ENCODE results near the gene OR13H1. TPM values are rescaled to one million over a fixed set of nuclear protein-coding genes. Genes with fewer than 3 reads are reported as not detected.
"Not testable (repeated sequence)": the region's sequence is repeated elsewhere in the genome, so short reads cannot be mapped to it uniquely, and the experiment has no call there.

The OR13H1 gene, protein sequence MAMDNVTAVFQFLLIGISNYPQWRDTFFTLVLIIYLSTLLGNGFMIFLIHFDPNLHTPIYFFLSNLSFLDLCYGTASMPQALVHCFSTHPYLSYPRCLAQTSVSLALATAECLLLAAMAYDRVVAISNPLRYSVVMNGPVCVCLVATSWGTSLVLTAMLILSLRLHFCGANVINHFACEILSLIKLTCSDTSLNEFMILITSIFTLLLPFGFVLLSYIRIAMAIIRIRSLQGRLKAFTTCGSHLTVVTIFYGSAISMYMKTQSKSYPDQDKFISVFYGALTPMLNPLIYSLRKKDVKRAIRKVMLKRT
- total RNA-seq (2012; rRNA removed) = not detected in 2 replicates

- Histone ChIP-seq H3K4me2 (ENCODE audit: low read length) (no peak within 1 kb of the TSS), H3K9me3 (replicated peaks; ENCODE audit: low read length) (no peaks in the 10 kb centered on the region), H3K4me1 (ENCODE audit: control insufficient read depth, insufficient read depth, low read length) (no peaks in the 10 kb centered on the region), H3K36me3 (ENCODE audit: insufficient read depth, low read length) (no peaks in the 10 kb centered on the region), H3K4me3 (ENCODE audit: low read length) (no peak within 1 kb of the TSS), H3K9ac (ENCODE audit: low read depth, low read length) (no peak within 1 kb of the TSS), H3K27me3 (ENCODE audit: control insufficient read depth, insufficient read depth, low read length) (peaks cover 16% of the 10 kb centered on the region)
Observed at GRCh38 chrX:131543774-131544173, at the start of gene OR13H1. TSS of gene OR13H1 (plus strand) at chrX:131544074. CDS start at chrX:131544074, 0 bp downstream.

GRCh38 chrX:131501556-131501955 lies 42.3 kb upstream of the OR13H1 start:
- not testable (repeated sequence) for H3K4me2 ChIP-seq (ENCODE audit: low read length)

DNA sequence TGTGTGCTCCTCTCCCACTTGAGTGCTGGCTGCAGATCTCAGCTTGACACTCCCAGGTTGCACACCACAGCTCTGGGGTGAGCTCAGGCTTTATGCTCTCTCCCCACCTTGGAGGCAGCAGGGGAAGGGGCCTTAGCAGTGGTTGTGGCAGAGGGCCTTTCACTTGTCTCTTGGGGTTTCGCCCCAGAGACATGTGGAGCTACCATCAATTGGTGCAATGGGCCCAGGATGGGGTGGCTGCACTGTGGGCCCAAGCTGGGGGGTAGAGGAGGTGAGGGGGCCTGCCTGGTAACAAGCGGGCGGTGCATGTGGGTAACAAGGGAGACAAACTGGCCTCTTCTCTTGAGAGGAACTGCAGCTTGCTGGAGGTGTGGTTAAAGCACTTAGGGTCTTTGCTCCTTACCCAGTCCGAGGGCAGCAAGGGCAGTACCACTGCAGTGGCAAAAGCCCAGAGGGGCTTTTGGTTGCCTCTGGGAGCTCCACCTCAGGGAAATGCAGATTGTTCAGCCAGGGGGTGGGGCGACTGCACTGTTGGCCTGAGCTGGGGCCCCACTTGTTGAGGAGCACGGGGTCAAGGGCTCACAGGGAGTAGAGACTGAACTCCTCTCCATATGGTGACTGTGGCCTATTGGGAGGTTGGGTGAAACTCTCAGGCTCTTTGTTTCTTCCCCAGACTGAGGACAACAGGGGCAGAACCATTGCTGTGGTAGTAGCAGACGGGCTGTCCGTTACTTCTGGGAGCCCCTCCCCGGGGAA lies 30.5 kb upstream of the OR13H1 start:
- H3K4me2 ChIP-seq (ENCODE audit: low read length) = no peak overlapping the region
- H3K9me3 ChIP-seq (replicated peaks; ENCODE audit: low read length) = no peaks in the 10 kb centered on the region
- no peaks in the 10 kb centered on the region for H3K36me3 ChIP-seq (ENCODE audit: insufficient read depth, low read length)
- H3K9ac ChIP-seq (ENCODE audit: low read depth, low read length) = no peak overlapping the region
- H3K27me3 ChIP-seq (ENCODE audit: control insufficient read depth, insufficient read depth, low read length) = peaks cover 3% of the 10 kb centered on the region
- no peak overlapping the region for H3K4me3 ChIP-seq (ENCODE audit: low read length)
- H3K4me1 ChIP-seq (ENCODE audit: control insufficient read depth, insufficient read depth, low read length) = no peaks in the 10 kb centered on the region

More at GRCh38 chrX:131501556-131501955, 42.3 kb upstream of the OR13H1 start:
- not testable (repeated sequence) for H3K4me3 ChIP-seq (ENCODE audit: low read length); H3K36me3 ChIP-seq (ENCODE audit: insufficient read depth, low read length); H3K27me3 ChIP-seq (ENCODE audit: control insufficient read depth, insufficient read depth, low read length); H3K4me1 ChIP-seq (ENCODE audit: control insufficient read depth, insufficient read depth, low read length); H3K9me3 ChIP-seq (replicated peaks; ENCODE audit: low read length); H3K9ac ChIP-seq (ENCODE audit: low read depth, low read length)

GRCh38 chrX:131521824-131522223 lies 22.1 kb upstream of the OR13H1 start:
- H3K4me2 ChIP-seq (ENCODE audit: low read length) = no peak overlapping the region
- no peaks in the 10 kb centered on the region for H3K36me3 ChIP-seq (ENCODE audit: insufficient read depth, low read length)
- H3K4me3 ChIP-seq (ENCODE audit: low read length) = no peak overlapping the region
- H3K9ac ChIP-seq (ENCODE audit: low read depth, low read length) = no peak overlapping the region
- H3K27me3 ChIP-seq (ENCODE audit: control insufficient read depth, insufficient read depth, low read length) = peaks cover 4% of the 10 kb centered on the region
- no peaks in the 10 kb centered on the region for H3K4me1 ChIP-seq (ENCODE audit: control insufficient read depth, insufficient read depth, low read length)
- no peaks in the 10 kb centered on the region for H3K9me3 ChIP-seq (replicated peaks; ENCODE audit: low read length)

GRCh38 chrX:131544218-131544617 lies 344 bp downstream of the OR13H1 start:
- Histone ChIP-seq H3K4me2 (ENCODE audit: low read length) (no peak overlapping the region), H3K4me1 (ENCODE audit: control insufficient read depth, insufficient read depth, low read length) (no peaks in the 10 kb centered on the region), H3K36me3 (ENCODE audit: insufficient read depth, low read length) (no peaks in the 10 kb centered on the region), H3K4me3 (ENCODE audit: low read length) (no peak overlapping the region), H3K9me3 (replicated peaks; ENCODE audit: low read length) (no peaks in the 10 kb centered on the region), H3K27me3 (ENCODE audit: control insufficient read depth, insufficient read depth, low read length) (peaks cover 19% of the 10 kb centered on the region), H3K9ac (ENCODE audit: low read depth, low read length) (no peak overlapping the region)

GRCh38 chrX:131549011-131549410 lies 5.1 kb downstream of the OR13H1 start:
- H3K9ac ChIP-seq (ENCODE audit: low read depth, low read length) = no peak overlapping the region
- H3K4me2 ChIP-seq (ENCODE audit: low read length) = no peak overlapping the region
- H3K4me1 ChIP-seq (ENCODE audit: control insufficient read depth, insufficient read depth, low read length) = no peaks in the 10 kb centered on the region
- H3K36me3 ChIP-seq (ENCODE audit: insufficient read depth, low read length) = no peaks in the 10 kb centered on the region
- peaks cover 12% of the 10 kb centered on the region for H3K27me3 ChIP-seq (ENCODE audit: control insufficient read depth, insufficient read depth, low read length)
- no peaks in the 10 kb centered on the region for H3K9me3 ChIP-seq (replicated peaks; ENCODE audit: low read length)
- no peak overlapping the region for H3K4me3 ChIP-seq (ENCODE audit: low read length)

- not testable (repeated sequence) for H3K9me3 ChIP-seq (replicated peaks; ENCODE audit: low read length); H3K36me3 ChIP-seq (ENCODE audit: insufficient read depth, low read length); H3K4me3 ChIP-seq (ENCODE audit: low read length)
Observed at GRCh38 chrX:131552453-131552852, 8.6 kb downstream of the OR13H1 start.

DNA sequence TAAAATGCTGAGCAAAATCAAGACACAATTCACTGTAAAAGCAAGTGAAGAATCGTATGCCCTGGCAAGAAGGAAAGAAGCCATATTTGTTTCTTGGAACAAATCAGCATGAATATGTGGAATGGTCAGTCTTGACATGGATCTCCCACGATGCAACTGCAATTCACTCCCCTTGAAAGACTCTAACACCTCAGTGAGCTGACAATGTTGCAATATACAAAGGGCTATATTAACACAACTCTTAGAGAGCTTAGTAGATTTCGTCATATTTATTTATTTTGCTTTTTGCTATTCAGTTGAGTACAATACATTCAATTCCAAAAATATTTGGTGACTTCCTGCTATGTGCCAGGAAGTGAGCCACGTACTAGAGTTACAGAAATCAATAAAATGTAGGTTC lies 14.7 kb downstream of the OR13H1 start:
- Histone ChIP-seq H3K9ac (ENCODE audit: low read depth, low read length) (no peak overlapping the region), H3K4me3 (ENCODE audit: low read length) (no peak overlapping the region), H3K9me3 (replicated peaks; ENCODE audit: low read length) (no peaks in the 10 kb centered on the region), H3K4me2 (ENCODE audit: low read length) (no peak overlapping the region), H3K4me1 (ENCODE audit: control insufficient read depth, insufficient read depth, low read length) (no peaks in the 10 kb centered on the region), H3K36me3 (ENCODE audit: insufficient read depth, low read length) (no peaks in the 10 kb centered on the region), H3K27me3 (ENCODE audit: control insufficient read depth, insufficient read depth, low read length) (peaks cover 6% of the 10 kb centered on the region)

More at GRCh38 chrX:131552453-131552852, 8.6 kb downstream of the OR13H1 start:
- H3K4me1 ChIP-seq (ENCODE audit: control insufficient read depth, insufficient read depth, low read length); H3K9ac ChIP-seq (ENCODE audit: low read depth, low read length); H3K27me3 ChIP-seq (ENCODE audit: control insufficient read depth, insufficient read depth, low read length); H3K4me2 ChIP-seq (ENCODE audit: low read length): not testable (repeated sequence)

DNA sequence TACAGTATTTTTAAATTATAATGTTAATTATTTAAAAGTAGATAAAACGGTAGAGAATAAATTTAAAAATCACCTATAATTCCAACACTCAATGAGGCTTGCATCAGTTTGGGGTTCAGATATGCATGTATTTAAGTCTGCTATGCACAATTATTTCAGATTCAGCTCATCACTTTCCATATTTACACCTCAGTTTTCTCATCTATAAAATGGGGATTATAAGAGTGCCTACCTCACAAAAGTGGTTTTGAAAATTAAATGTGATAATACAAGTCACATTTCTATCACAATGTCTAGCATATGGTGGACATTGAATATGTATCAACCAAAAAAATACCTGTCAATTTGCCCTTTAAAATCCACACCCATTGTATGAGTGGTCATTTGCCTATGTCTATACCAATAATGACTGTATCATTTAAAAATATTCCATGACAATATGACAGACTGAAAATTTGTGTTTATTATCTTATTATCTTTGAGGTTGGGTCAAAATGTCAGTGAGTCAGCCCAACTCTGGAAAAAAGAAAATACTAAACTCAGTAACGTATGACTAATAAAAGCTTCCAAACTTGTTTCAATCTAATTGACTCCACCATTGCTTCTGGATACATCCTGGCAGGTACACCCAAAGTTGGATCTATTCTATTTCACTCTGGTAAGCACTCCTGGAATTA lies 20.8 kb downstream of the OR13H1 start:
- H3K4me3 ChIP-seq (ENCODE audit: low read length) = no peak overlapping the region
- no peak overlapping the region for H3K9ac ChIP-seq (ENCODE audit: low read depth, low read length)

DNA sequence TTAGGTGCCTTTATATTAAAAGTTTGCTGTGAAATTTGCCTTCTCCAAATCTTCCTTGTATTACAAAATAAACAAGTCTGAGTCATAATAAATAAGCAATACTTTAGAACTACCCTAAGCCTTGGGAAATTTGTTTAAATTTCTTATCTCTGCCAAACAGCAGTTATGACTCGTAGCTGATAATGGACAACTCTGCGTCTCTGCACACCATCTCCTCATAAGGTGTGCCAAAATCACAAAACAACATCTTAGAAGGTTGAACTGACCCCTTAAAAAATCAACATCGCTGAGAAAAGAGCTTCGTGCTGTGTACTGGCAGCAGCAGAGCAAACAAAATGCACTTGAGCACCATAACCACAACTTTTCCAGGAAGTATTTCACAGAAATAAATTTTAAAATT lies 22.0 kb downstream of the OR13H1 start:
- Histone ChIP-seq H3K9me3 (replicated peaks; ENCODE audit: low read length) (no peaks in the 10 kb centered on the region), H3K9ac (ENCODE audit: low read depth, low read length) (no peak overlapping the region), H3K36me3 (ENCODE audit: insufficient read depth, low read length) (no peaks in the 10 kb centered on the region), H3K4me2 (ENCODE audit: low read length) (no peak overlapping the region), H3K4me1 (ENCODE audit: control insufficient read depth, insufficient read depth, low read length) (no peaks in the 10 kb centered on the region), H3K27me3 (ENCODE audit: control insufficient read depth, insufficient read depth, low read length) (peaks cover 13% of the 10 kb centered on the region), H3K4me3 (ENCODE audit: low read length) (no peak overlapping the region)

More for the DNA sequence above, 20.8 kb downstream of the OR13H1 start:
- H3K4me2 ChIP-seq (ENCODE audit: low read length) = no peak overlapping the region
- no peaks in the 10 kb centered on the region for H3K9me3 ChIP-seq (replicated peaks; ENCODE audit: low read length)
- no peaks in the 10 kb centered on the region for H3K4me1 ChIP-seq (ENCODE audit: control insufficient read depth, insufficient read depth, low read length)
- no peaks in the 10 kb centered on the region for H3K36me3 ChIP-seq (ENCODE audit: insufficient read depth, low read length)
- peaks cover 13% of the 10 kb centered on the region for H3K27me3 ChIP-seq (ENCODE audit: control insufficient read depth, insufficient read depth, low read length)

DNA sequence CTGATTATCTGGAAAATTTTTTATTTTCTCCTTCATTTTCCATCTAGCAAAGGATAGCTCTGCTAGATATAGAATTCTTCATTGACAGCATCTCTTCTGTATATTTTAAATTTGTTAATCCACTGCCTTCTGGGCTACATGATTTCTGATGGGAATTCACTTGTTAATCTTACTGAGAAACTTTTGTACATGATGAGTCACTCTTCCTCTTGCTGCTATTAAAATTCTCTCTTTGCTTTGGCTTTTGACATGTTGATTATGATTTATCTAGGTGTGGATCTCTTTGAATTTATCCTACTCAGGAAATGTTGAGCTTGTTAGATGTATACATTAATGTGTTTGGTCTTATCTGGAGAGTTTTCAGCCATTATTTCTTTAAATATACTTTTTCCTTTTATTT lies 27.5 kb downstream of the OR13H1 start:
- Histone ChIP-seq H3K9me3 (replicated peaks; ENCODE audit: low read length) (no peaks in the 10 kb centered on the region), H3K4me2 (ENCODE audit: low read length) (no peak overlapping the region), H3K9ac (ENCODE audit: low read depth, low read length) (no peak overlapping the region), H3K4me3 (ENCODE audit: low read length) (no peak overlapping the region), H3K4me1 (ENCODE audit: control insufficient read depth, insufficient read depth, low read length) (no peaks in the 10 kb centered on the region), H3K27me3 (ENCODE audit: control insufficient read depth, insufficient read depth, low read length) (peaks cover 5% of the 10 kb centered on the region), H3K36me3 (ENCODE audit: insufficient read depth, low read length) (no peaks in the 10 kb centered on the region)
